Spleen (tissue), 7 donors: ENCODE measurements around the gene ITM2C.

Experiments
- POLR2A ChIP-seq, 3 donors: fragments of 450-650 bp; IDR thresholded peaks; one replicate each; pipeline ENCODE4 v1.5.1; 2017; ENCODE audit warnings: antibody characterized with exemption in 3 of 3, mild to moderate bottlenecking in 1 of 3
- POLR2AphosphoS5 ChIP-seq, 3 donors: sonication (generic); formaldehyde crosslinking; IDR thresholded peaks; one replicate each; pipeline ENCODE4 v1.5.1; 2017; ENCODE audit warnings: antibody characterized with exemption in 3 of 3
- TF ChIP-seq, protein P1 (sequence below), 11 experiments: fragments of 200-600 bp in 7 of 11; fragments of 450-650 bp in 4 of 11; sonication (generic) in 4 of 11; IDR thresholded peaks in 8 of 11; conservative IDR thresholded peaks in 3 of 11; 1 replicate in 7 of 11; 2 replicates in 4 of 11; pipeline versions ENCODE4 v1.4.0 to v1.8.0; 2016 to 2021; ENCODE audit warnings: antibody characterized with exemption in 11 of 11, inconsistent platforms in 4 of 11, mild to moderate bottlenecking in 1 of 11
- donor health status: DM: no; HTN: no; CAD: no; lungs with moderate emphysema.
- donor health status: DM: no; HTN: no; CAD: no.
- donor health status: DM: no; HTN: no; CAD: no.

DNA sequence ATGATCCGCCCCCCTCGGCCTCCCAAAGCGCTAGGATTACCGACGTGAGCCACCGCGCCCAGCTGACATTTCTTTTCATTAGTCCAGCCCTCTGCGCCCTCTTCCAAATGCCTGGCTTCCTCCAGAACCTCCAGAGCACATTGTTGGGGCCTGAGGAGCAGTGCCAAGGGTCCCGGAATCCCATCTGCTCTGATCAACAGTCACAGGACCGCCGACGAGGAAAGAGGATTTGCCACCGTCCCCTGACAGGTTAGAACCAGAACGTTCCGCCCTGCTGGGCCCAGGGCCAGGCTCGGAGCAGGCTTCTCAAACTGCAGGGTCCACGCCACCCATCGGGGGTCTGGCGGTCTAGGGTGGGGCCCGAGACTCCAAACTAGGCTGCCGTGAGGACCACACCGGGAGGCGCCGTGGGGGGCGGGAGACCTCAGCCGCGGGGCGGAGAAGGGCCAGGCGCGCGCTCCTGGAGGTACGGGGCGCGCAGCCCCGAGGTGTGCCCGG is 36.9 kb upstream of the ITM2C start:
- TF ChIP-seq, protein P1, sequence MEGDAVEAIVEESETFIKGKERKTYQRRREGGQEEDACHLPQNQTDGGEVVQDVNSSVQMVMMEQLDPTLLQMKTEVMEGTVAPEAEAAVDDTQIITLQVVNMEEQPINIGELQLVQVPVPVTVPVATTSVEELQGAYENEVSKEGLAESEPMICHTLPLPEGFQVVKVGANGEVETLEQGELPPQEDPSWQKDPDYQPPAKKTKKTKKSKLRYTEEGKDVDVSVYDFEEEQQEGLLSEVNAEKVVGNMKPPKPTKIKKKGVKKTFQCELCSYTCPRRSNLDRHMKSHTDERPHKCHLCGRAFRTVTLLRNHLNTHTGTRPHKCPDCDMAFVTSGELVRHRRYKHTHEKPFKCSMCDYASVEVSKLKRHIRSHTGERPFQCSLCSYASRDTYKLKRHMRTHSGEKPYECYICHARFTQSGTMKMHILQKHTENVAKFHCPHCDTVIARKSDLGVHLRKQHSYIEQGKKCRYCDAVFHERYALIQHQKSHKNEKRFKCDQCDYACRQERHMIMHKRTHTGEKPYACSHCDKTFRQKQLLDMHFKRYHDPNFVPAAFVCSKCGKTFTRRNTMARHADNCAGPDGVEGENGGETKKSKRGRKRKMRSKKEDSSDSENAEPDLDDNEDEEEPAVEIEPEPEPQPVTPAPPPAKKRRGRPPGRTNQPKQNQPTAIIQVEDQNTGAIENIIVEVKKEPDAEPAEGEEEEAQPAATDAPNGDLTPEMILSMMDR (IDR thresholded peaks at IDR 0.05 in 8 of 11, conservative IDR thresholded peaks at IDR 0.05 in 3 of 11) = no peak
- TF ChIP-seq POLR2A (IDR thresholded peaks at IDR 0.05) (no peak), POLR2AphosphoS5 (IDR thresholded peaks at IDR 0.05) (no peak)
